WTC11 (cell line): ENCODE data around the gene COA1. TPM values are rescaled to one million over a fixed set of nuclear protein-coding genes. Genes with fewer than 3 reads are reported as not detected.

Experiments
- ATAC-seq: fragments of 200-7000 bp; cut with Tn5 transposase; 2 replicates; pipeline ENCODE4 v1.10.0; 2021; ENCODE audit warnings: mild to moderate bottlenecking, moderate library complexity
- CTCF ChIA-PET: fragments of 300-600 bp; sonication (Branson Sonifier 250); formaldehyde crosslinking; loops from one replicate; lab custom pipeline; 2021; ENCODE audit warnings: antibody characterized with exemption; lab: Charles Lee
- POLR2A ChIA-PET: fragments of 350-600 bp; sonication (Branson Sonifier 250); formaldehyde crosslinking; loops from one replicate; lab custom pipeline; 2021; ENCODE audit warnings: antibody characterized with exemption; lab: Charles Lee
- DNase-seq: peaks from one replicate; pipeline ENCODE4 v3.0.0; 2021; ENCODE audit warnings: low spot score
- H3K27ac Mint-ChIP-seq: 2 replicates; pipeline ENCODE4 v1.8.0; 2021; ENCODE audit warnings: mixed read lengths
- H3K27me3 Mint-ChIP-seq: 2 replicates; pipeline ENCODE4 v1.8.0; 2021; ENCODE audit warnings: low read depth, mild to moderate bottlenecking, moderate library complexity, mixed read lengths
- H3K36me3 Mint-ChIP-seq: 2 replicates; pipeline ENCODE4 v1.8.0; 2021; ENCODE audit warnings: mixed read lengths
- H3K4me1 Mint-ChIP-seq: 2 replicates; pipeline ENCODE4 v1.8.0; 2022; ENCODE audit warnings: mixed read lengths
- H3K4me3 Mint-ChIP-seq: 2 replicates; pipeline ENCODE4 v1.8.0; 2021; ENCODE audit warnings: mild to moderate bottlenecking, moderate library complexity, mixed read lengths
- H3K9me3 Mint-ChIP-seq: 2 replicates; pipeline ENCODE4 v1.8.0; 2021; ENCODE audit warnings: mixed read lengths
- CDX4 ChIP-seq: fragments of 250-450 bp; sonication (Bioruptor Pico); IDR thresholded peaks from 2 replicates; pipeline ENCODE4 v1.9.0; 2021; ENCODE audit warnings: moderate library complexity, mild to moderate bottlenecking, inconsistent platforms, borderline replicate concordance
- E2F5 ChIP-seq: sonication (generic); formaldehyde crosslinking; IDR thresholded peaks from 2 replicates; pipeline ENCODE4 v1.8.1; 2022; ENCODE audit warnings: mild to moderate bottlenecking, moderate library complexity, missing genetic modification reagents
- ELF4 ChIP-seq: sonication (generic); formaldehyde crosslinking; IDR thresholded peaks from 2 replicates; pipeline ENCODE4 v1.8.1; 2022; ENCODE audit warnings: low read depth, mild to moderate bottlenecking, moderate library complexity, missing genetic modification reagents
- ESRRA ChIP-seq: sonication (generic); formaldehyde crosslinking; IDR thresholded peaks from 2 replicates; pipeline ENCODE4 v1.8.1; 2022; ENCODE audit warnings: mild to moderate bottlenecking, missing genetic modification reagents, borderline replicate concordance
- FOXJ3 ChIP-seq: sonication (generic); formaldehyde crosslinking; IDR thresholded peaks from 2 replicates; pipeline ENCODE4 v1.9.0; 2021; ENCODE audit warnings: missing genetic modification reagents, mild to moderate bottlenecking, borderline replicate concordance
- FOXK1 ChIP-seq: sonication (generic); formaldehyde crosslinking; IDR thresholded peaks from 2 replicates; pipeline ENCODE4 v1.8.0; 2022; ENCODE audit warnings: mild to moderate bottlenecking, moderate library complexity, missing genetic modification reagents
- FOXP1 ChIP-seq: sonication (generic); formaldehyde crosslinking; IDR thresholded peaks from 2 replicates; pipeline ENCODE4 v1.8.0; 2022; ENCODE audit warnings: missing genetic modification reagents, mild to moderate bottlenecking, moderate library complexity, borderline replicate concordance
- GRHL2 ChIP-seq: fragments of 250-450 bp; sonication (Bioruptor Pico); IDR thresholded peaks from 2 replicates; pipeline ENCODE4 v1.8.0; 2022; ENCODE audit warnings: mild to moderate bottlenecking, moderate library complexity; ENCODE audit not compliant: insufficient replicate concordance, severe bottlenecking
- HMGA2 ChIP-seq: fragments of 250-450 bp; sonication (Bioruptor Pico); IDR thresholded peaks from 2 replicates; pipeline ENCODE4 v1.4.0; 2021; ENCODE audit warnings: mild to moderate bottlenecking, moderate library complexity
- HMGXB4 ChIP-seq: sonication (generic); formaldehyde crosslinking; IDR thresholded peaks from 2 replicates; pipeline ENCODE4 v1.8.1; 2023; ENCODE audit warnings: mild to moderate bottlenecking, moderate library complexity, missing genetic modification reagents
- JAZF1 ChIP-seq: fragments of 250-450 bp; sonication (Bioruptor Pico); IDR thresholded peaks from 2 replicates; pipeline ENCODE4 v1.9.0; 2021; ENCODE audit warnings: moderate library complexity, mild to moderate bottlenecking, inconsistent platforms
- MYBL2 ChIP-seq: sonication (generic); formaldehyde crosslinking; IDR thresholded peaks from 2 replicates; pipeline ENCODE4 v1.8.1; 2023; ENCODE audit warnings: mild to moderate bottlenecking, moderate library complexity, missing genetic modification reagents
- NFE2L1 ChIP-seq: sonication (generic); formaldehyde crosslinking; IDR thresholded peaks from 2 replicates; pipeline ENCODE4 v1.8.1; 2023; ENCODE audit warnings: missing genetic modification reagents
- PREB ChIP-seq: sonication (generic); formaldehyde crosslinking; IDR thresholded peaks from 2 replicates; pipeline ENCODE4 v1.8.1; 2022; ENCODE audit warnings: mild to moderate bottlenecking, missing genetic modification reagents, moderate library complexity, borderline replicate concordance
- TEAD1 ChIP-seq: sonication (generic); formaldehyde crosslinking; IDR thresholded peaks from 2 replicates; pipeline ENCODE4 v1.8.0; 2022; ENCODE audit warnings: mild to moderate bottlenecking, missing genetic modification reagents
- ZNF671 ChIP-seq: fragments of 250-450 bp; sonication (Bioruptor Pico); IDR thresholded peaks from 2 replicates; pipeline ENCODE4 v1.8.0; 2021; ENCODE audit warnings: mild to moderate bottlenecking
- ZSCAN18 ChIP-seq: fragments of 250-450 bp; sonication (Bioruptor Pico); IDR thresholded peaks from 2 replicates; pipeline ENCODE4 v2.1.2; 2022; ENCODE audit warnings: mild to moderate bottlenecking, moderate library complexity
- total RNA-seq: library from RNA; stranded (reverse); gene quantifications from 3 replicates; pipeline ENCODE4 v1.2.3, GENCODE V29; 2021
- TF ChIP-seq, protein P1 (sequence below): sonication (generic); formaldehyde crosslinking; IDR thresholded peaks from 2 replicates; pipeline ENCODE4 v1.8.1; 2023; ENCODE audit warnings: mild to moderate bottlenecking, missing genetic modification reagents
- TF ChIP-seq, protein P2 (sequence below): fragments of 200-600 bp; IDR thresholded peaks from 2 replicates; pipeline ENCODE4 v1.8.0; 2022; ENCODE audit warnings: antibody characterized with exemption
- TF ChIP-seq, protein P3 (sequence below): fragments of 250-450 bp; sonication (Bioruptor Pico); conservative IDR thresholded peaks from 2 replicates; pipeline ENCODE4 v1.9.0; 2021; ENCODE audit warnings: mild to moderate bottlenecking
- TF ChIP-seq, protein P4 (sequence below): sonication (generic); formaldehyde crosslinking; IDR thresholded peaks from 2 replicates; pipeline ENCODE4 v1.8.0; 2022; ENCODE audit warnings: mild to moderate bottlenecking, missing genetic modification reagents

The COA1 gene
- total RNA-seq, 1 experiment from 2014 or later = 132 TPM

DNA sequence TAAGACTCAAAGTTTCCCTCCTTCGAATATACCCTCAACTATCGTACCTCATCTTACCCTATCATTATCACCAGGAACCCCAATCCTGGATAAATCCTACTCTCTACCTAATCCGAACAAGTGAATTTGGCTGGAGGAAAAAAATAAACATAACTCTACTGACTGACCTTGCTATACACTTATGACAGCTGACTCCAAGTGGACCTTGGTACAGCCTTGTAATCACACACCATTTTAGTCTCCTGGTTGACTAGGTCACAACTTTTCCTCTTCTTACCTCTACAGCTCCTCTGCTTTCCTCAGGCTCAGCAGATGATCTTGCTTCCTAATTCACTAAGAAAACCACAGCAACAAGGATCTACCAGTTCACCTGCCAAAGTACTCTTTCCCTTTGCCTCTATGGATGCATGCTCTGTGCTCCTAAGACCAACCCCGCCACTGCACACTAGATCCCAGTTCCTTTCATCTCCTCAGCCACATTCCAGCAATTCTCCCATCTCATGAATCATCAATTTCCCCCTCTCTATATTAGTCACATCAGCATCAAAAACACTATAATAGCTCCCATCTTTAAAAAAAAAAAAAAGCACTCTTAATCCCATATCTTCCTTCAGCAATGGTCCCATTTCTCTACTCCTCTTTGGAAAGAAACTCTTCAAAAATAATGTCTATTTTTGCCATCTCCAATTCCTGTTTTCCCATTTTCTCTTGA, 35.5 kb downstream of the COA1 start (continued):
- TF ChIP-seq ZSCAN18 (CRISPR knock-in tag) = no peak
- TF ChIP-seq ELF4 (CRISPR knock-in tag) = no peak
- no peak for TF ChIP-seq CDX4 (CRISPR knock-in tag)
- TF ChIP-seq ZNF671 (CRISPR knock-in tag) = no peak
- TF ChIP-seq, protein P1, sequence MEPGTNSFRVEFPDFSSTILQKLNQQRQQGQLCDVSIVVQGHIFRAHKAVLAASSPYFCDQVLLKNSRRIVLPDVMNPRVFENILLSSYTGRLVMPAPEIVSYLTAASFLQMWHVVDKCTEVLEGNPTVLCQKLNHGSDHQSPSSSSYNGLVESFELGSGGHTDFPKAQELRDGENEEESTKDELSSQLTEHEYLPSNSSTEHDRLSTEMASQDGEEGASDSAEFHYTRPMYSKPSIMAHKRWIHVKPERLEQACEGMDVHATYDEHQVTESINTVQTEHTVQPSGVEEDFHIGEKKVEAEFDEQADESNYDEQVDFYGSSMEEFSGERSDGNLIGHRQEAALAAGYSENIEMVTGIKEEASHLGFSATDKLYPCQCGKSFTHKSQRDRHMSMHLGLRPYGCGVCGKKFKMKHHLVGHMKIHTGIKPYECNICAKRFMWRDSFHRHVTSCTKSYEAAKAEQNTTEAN = no peak
- no peak for TF ChIP-seq FOXK1 (CRISPR knock-in tag)
- TF ChIP-seq E2F5 (CRISPR knock-in tag) = no peak
- TF ChIP-seq NFE2L1 (CRISPR knock-in tag) = no peak

GRCh38 chr7:43692582-43693373, 36.5 kb downstream of the COA1 start:
- CTCF ChIA-PET = interaction anchor here (2.0 kb wide), 1 partner anchor 110 kb away, joined by 8 read pairs; the partner anchor contains the start of gene STK17A
- H3K27ac Mint-ChIP-seq = no peak overlapping the region; the same call in 1 of the 2 replicates
- no peak overlapping the region for H3K4me3 Mint-ChIP-seq
- no peaks in the 10 kb centered on the region for H3K27me3 Mint-ChIP-seq
- TF ChIP-seq, protein P2, sequence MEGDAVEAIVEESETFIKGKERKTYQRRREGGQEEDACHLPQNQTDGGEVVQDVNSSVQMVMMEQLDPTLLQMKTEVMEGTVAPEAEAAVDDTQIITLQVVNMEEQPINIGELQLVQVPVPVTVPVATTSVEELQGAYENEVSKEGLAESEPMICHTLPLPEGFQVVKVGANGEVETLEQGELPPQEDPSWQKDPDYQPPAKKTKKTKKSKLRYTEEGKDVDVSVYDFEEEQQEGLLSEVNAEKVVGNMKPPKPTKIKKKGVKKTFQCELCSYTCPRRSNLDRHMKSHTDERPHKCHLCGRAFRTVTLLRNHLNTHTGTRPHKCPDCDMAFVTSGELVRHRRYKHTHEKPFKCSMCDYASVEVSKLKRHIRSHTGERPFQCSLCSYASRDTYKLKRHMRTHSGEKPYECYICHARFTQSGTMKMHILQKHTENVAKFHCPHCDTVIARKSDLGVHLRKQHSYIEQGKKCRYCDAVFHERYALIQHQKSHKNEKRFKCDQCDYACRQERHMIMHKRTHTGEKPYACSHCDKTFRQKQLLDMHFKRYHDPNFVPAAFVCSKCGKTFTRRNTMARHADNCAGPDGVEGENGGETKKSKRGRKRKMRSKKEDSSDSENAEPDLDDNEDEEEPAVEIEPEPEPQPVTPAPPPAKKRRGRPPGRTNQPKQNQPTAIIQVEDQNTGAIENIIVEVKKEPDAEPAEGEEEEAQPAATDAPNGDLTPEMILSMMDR = no peak
- TF ChIP-seq FOXP1 (no peak), ESRRA (CRISPR knock-in tag) (no peak), JAZF1 (CRISPR knock-in tag) (no peak), HMGA2 (no peak), MYBL2 (no peak), PREB (CRISPR knock-in tag) (no peak), TEAD1 (no peak), FOXJ3 (CRISPR knock-in tag) (no peak), GRHL2 (no peak), HMGXB4 (CRISPR knock-in tag) (no peak)
- TF ChIP-seq, protein P3, sequence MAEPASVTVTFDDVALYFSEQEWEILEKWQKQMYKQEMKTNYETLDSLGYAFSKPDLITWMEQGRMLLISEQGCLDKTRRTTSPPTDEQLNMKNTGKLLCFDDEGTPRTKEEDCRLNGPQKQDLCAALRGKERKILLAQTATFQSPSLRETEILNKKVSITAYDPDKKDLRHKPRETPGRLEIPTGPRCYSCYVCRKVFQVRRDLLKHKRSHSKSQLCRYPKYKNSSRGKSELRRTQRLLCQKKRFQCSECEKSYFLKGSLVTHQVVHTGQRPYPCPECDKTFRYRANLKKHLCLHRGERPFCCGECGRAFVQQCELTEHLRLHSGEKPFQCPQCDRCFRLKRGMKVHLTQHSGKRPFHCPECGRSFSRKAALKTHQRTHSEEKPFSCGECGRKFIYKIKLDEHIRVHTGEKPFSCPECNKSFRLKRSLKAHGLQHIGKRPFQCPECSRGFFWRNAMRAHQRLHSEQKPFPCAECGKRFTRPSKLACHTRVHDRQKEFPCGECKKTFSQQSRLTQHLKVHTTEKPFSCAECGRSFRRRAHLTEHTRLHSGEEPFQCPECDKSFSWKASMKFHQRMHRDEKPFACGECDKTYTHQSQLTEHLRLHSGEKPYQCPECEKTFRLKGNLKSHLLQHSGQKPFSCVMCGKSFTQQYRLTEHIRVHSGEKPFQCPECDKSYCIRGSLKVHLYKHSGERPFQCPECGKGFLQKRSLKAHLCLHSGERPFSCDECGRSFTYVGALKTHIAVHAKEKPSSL = no peak
- TF ChIP-seq, protein P4, sequence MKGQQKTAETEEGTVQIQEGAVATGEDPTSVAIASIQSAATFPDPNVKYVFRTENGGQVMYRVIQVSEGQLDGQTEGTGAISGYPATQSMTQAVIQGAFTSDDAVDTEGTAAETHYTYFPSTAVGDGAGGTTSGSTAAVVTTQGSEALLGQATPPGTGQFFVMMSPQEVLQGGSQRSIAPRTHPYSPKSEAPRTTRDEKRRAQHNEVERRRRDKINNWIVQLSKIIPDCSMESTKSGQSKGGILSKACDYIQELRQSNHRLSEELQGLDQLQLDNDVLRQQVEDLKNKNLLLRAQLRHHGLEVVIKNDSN (CRISPR knock-in tag) = no peak
- no peak for DNase-seq
- ATAC-seq = no peak
- peaks cover 5% of the 10 kb centered on the region for H3K36me3 Mint-ChIP-seq
- peaks cover 23% of the 10 kb centered on the region for H3K4me1 Mint-ChIP-seq
- peaks cover 7% of the 10 kb centered on the region for H3K9me3 Mint-ChIP-seq
- POLR2A ChIA-PET = no interaction called here
